Urinary bladder (tissue), 4 donors: ENCODE results near the gene ADCK1. TPM values are rescaled to one million over a fixed set of nuclear protein-coding genes. Genes with fewer than 3 reads are reported as not detected.
"Not testable (repeated sequence)": the region's sequence is repeated elsewhere in the genome, so short reads cannot be mapped to it uniquely, and the experiment has no call there.

Source experiments
- DNase-seq: peaks from one replicate; pipeline ENCODE4 v3.0.0-alpha.2; 2015; ENCODE audit errors: extremely low spot score
- H3K27ac ChIP-seq: one replicate; pipeline ENCODE4 v1.5.1; 2013; ENCODE audit warnings: low read depth, mild to moderate bottlenecking, moderate library complexity
- H3K36me3 ChIP-seq: one replicate; pipeline ENCODE4 v1.6.1; 2013; ENCODE audit warnings: mild to moderate bottlenecking, moderate library complexity; ENCODE audit not compliant: insufficient read depth
- H3K4me1 ChIP-seq: one replicate; pipeline ENCODE4 v1.6.1; 2013; ENCODE audit warnings: mild to moderate bottlenecking, moderate library complexity; ENCODE audit not compliant: insufficient read depth
- H3K4me3 ChIP-seq: one replicate; pipeline ENCODE4 v1.5.1; 2013; ENCODE audit warnings: low read depth, low read length
- WGBS: extraction: QIAGEN DNeasy Blood & Tissue Kit; methylation state at CpG from one replicate; pipeline ENCODE4 v1.1.7; 2013; 5-methylcytosine and 5-hydroxymethylcytosine counted together
- polyA plus RNA-seq: library from polyadenylated mRNA; stranded (reverse); fragments of 200-250 nt; gene quantifications from one replicate; pipeline ENCODE4 v1.2.3, GENCODE V29; 2013
- total RNA-seq: library from RNA; depleted of rRNA; stranded (reverse); fragments of >200 nt; gene quantifications from one replicate; pipeline ENCODE4 v1.2.3, GENCODE V29; 2014
- donor health status: healthy with polysubstance abuse.
- donor health status: healthy.

Gene ADCK1
- total RNA-seq (6.1 TPM), polyA plus RNA-seq (9.0 TPM)

- peak; percentile 23 for DNase-seq
- H3K27ac ChIP-seq, result peak within 1 kb of the TSS; percentile 73
- WGBS, result under 1% methylated on average over 66 of the region's 66 CpGs
- peak within 1 kb of the TSS; percentile 87 for H3K4me3 ChIP-seq
- H3K36me3 ChIP-seq, result no peaks in the 10 kb centered on the region
- no peaks in the 10 kb centered on the region for H3K4me1 ChIP-seq
These were observed at the start of gene ADCK1 for GRCh38 chr14:77799863-77800730. ADCK1 (plus strand) TSS chr14:77800109; CDS start chr14:77818979, 18,870 bp downstream.

GRCh38 chr14:77752266-77752665 is 47.6 kb upstream of the ADCK1 start:
- H3K4me1 ChIP-seq, result no peaks in the 10 kb centered on the region
- no peak overlapping the region for H3K4me3 ChIP-seq
- no peak overlapping the region for H3K27ac ChIP-seq
- DNase-seq, result no peak
- WGBS, result 96% methylated on average over 2 of the region's 2 CpGs
- peaks cover 16% of the 10 kb centered on the region for H3K36me3 ChIP-seq

GRCh38 chr14:77752799-77753516 is 47.0 kb upstream of the ADCK1 start:
- H3K27ac ChIP-seq, result no peak overlapping the region
- H3K4me3 ChIP-seq, result no peak overlapping the region
- no peaks in the 10 kb centered on the region for H3K4me1 ChIP-seq
- peaks cover 16% of the 10 kb centered on the region for H3K36me3 ChIP-seq
- no peak for DNase-seq
- 56% methylated on average over 3 of the region's 3 CpGs for WGBS

GRCh38 chr14:77760381-77761204 is 39.3 kb upstream of the ADCK1 start, which contains the start of gene SNW1:
SNW1 (minus strand) TSS chr14:77761156; CDS start chr14:77761127, 29 bp downstream.
- DNase-seq, result peak; percentile 88
- H3K4me3 ChIP-seq, result peak within 1 kb of the TSS; percentile 64
- no peaks in the 10 kb centered on the region for H3K36me3 ChIP-seq
- peak within 1 kb of the TSS; percentile 91 for H3K27ac ChIP-seq
- H3K4me1 ChIP-seq, result peaks cover 2% of the 10 kb centered on the region
- under 1% methylated on average over 60 of the region's 60 CpGs for WGBS

- Histone ChIP-seq H3K36me3 (no peaks in the 10 kb centered on the region), H3K4me1 (peaks cover 2% of the 10 kb centered on the region), H3K4me3 (peak overlapping the region; percentile 64), H3K27ac (no peak overlapping the region)
- 2% methylated on average over 24 of the region's 24 CpGs for WGBS
- peak; percentile 7 for DNase-seq
These were observed 38.5 kb upstream of the ADCK1 start for GRCh38 chr14:77761205-77761931.

GRCh38 chr14:77763316-77763715 is 36.6 kb upstream of the ADCK1 start:
- Histone ChIP-seq H3K4me3 (no peak overlapping the region), H3K4me1 (peaks cover 2% of the 10 kb centered on the region), H3K36me3 (no peaks in the 10 kb centered on the region), H3K27ac (no peak overlapping the region)
- 41% methylated on average over 1 of the region's 1 CpG for WGBS
- no peak for DNase-seq

GRCh38 chr14:77763978-77764377 is 35.9 kb upstream of the ADCK1 start:
- 72% methylated on average over 3 of the region's 3 CpGs for WGBS
- H3K4me1 ChIP-seq, result peaks cover 2% of the 10 kb centered on the region
- no peak overlapping the region for H3K4me3 ChIP-seq
- H3K36me3 ChIP-seq, result no peaks in the 10 kb centered on the region
- no peak overlapping the region for H3K27ac ChIP-seq
- no peak for DNase-seq

- H3K27ac ChIP-seq, H3K4me3 ChIP-seq, H3K4me1 ChIP-seq, DNase-seq, H3K36me3 ChIP-seq: not testable (repeated sequence)
- WGBS, result 58% methylated on average over 2 of the region's 2 CpGs
These were observed 31.4 kb upstream of the ADCK1 start for GRCh38 chr14:77768442-77769069.

GRCh38 chr14:77773966-77774365 is 25.9 kb upstream of the ADCK1 start:
- H3K4me3 ChIP-seq, H3K27ac ChIP-seq, DNase-seq, H3K36me3 ChIP-seq, H3K4me1 ChIP-seq: not testable (repeated sequence)
- 81% methylated on average over 4 of the region's 4 CpGs for WGBS

- Histone ChIP-seq H3K4me3 (no peak overlapping the region), H3K36me3 (no peaks in the 10 kb centered on the region), H3K4me1 (no peaks in the 10 kb centered on the region), H3K27ac (no peak overlapping the region)
- no peak for DNase-seq
These were observed 17.7 kb upstream of the ADCK1 start for GRCh38 chr14:77782202-77782601.

GRCh38 chr14:77786148-77786547 is 13.8 kb upstream of the ADCK1 start:
- WGBS, result 24% methylated on average over 4 of the region's 4 CpGs
- DNase-seq, result no peak
- H3K4me3 ChIP-seq, result no peak overlapping the region
- no peaks in the 10 kb centered on the region for H3K36me3 ChIP-seq
- H3K4me1 ChIP-seq, result no peaks in the 10 kb centered on the region
- H3K27ac ChIP-seq, result no peak overlapping the region

GRCh38 chr14:77790566-77791224 is 9.2 kb upstream of the ADCK1 start:
- no peak overlapping the region for H3K4me3 ChIP-seq
- no peaks in the 10 kb centered on the region for H3K4me1 ChIP-seq
- no peak for DNase-seq
- 76% methylated on average over 6 of the region's 6 CpGs for WGBS
- H3K27ac ChIP-seq, result no peak overlapping the region
- H3K36me3 ChIP-seq, result no peaks in the 10 kb centered on the region
